H9 (cell line): ENCODE measurements around the gene NRCAM. TPM values are rescaled to one million over a fixed set of nuclear protein-coding genes. Genes with fewer than 3 reads are reported as not detected.

Source experiments
- DNase-seq: peaks from one replicate; pipeline ENCODE4 v3.0.0-alpha.2; 2017
- H2AFZ ChIP-seq: one replicate; pipeline ENCODE4 v1.6.1; 2013; ENCODE audit warnings: mild to moderate bottlenecking, low read length, control low read depth, moderate library complexity
- H2AK5ac ChIP-seq: 2 replicates; pipeline ENCODE4 v1.6.1; 2013; ENCODE audit warnings: low read length, control low read depth, mixed read lengths; ENCODE audit not compliant: insufficient read length
- H2BK120ac ChIP-seq: one replicate; pipeline ENCODE4 v1.6.1; 2013; ENCODE audit warnings: low read depth, mild to moderate bottlenecking, low read length, control low read depth, inconsistent platforms; ENCODE audit not compliant: poor library complexity, severe bottlenecking
- H2BK12ac ChIP-seq: 2 replicates; pipeline ENCODE4 v1.6.1; 2013; ENCODE audit warnings: low read length, control low read depth, mixed read lengths, low read depth; ENCODE audit not compliant: insufficient read length
- H2BK15ac ChIP-seq: 2 replicates; pipeline ENCODE4 v1.6.1; 2013; ENCODE audit warnings: low read depth, low read length, control low read depth
- H2BK20ac ChIP-seq: one replicate; pipeline ENCODE4 v1.6.1; 2013; ENCODE audit warnings: low read depth, mild to moderate bottlenecking, low read length, control low read depth, inconsistent platforms; ENCODE audit not compliant: poor library complexity, severe bottlenecking
- H2BK5ac ChIP-seq: 2 replicates; pipeline ENCODE4 v1.6.1; 2013; ENCODE audit warnings: low read length, control low read depth, mixed read lengths; ENCODE audit not compliant: insufficient read length
- H3K14ac ChIP-seq: 2 replicates; pipeline ENCODE4 v1.6.1; 2013; ENCODE audit warnings: low read length, control low read depth; ENCODE audit not compliant: insufficient read depth
- H3K18ac ChIP-seq: 2 replicates; pipeline ENCODE4 v1.6.1; 2013; ENCODE audit warnings: low read depth, mild to moderate bottlenecking, mixed read lengths, low read length, control low read depth; ENCODE audit not compliant: insufficient read length
- H3K23ac ChIP-seq: 2 replicates; pipeline ENCODE4 v1.6.1; 2013; ENCODE audit warnings: low read length, control low read depth, mixed read lengths, low read depth; ENCODE audit not compliant: insufficient read length
- H3K23me2 ChIP-seq: 2 replicates; pipeline ENCODE4 v1.6.1; 2013; ENCODE audit warnings: low read depth, mild to moderate bottlenecking, mixed read lengths, low read length, control low read depth; ENCODE audit not compliant: insufficient read length, poor library complexity, severe bottlenecking
- H3K27ac ChIP-seq: 2 replicates; pipeline ENCODE4 v1.5.1; 2013; ENCODE audit warnings: low read length, control low read depth, mixed read lengths, low read depth; ENCODE audit not compliant: insufficient read length
- H3K27me3 ChIP-seq: 2 replicates; pipeline ENCODE4 v1.6.1; 2013; ENCODE audit warnings: low read length, control low read depth, inconsistent platforms; ENCODE audit not compliant: insufficient read depth
- H3K4ac ChIP-seq: 2 replicates; pipeline ENCODE4 v1.6.1; 2013; ENCODE audit warnings: low read depth, mild to moderate bottlenecking, control low read depth, inconsistent platforms, low read length, moderate library complexity
- H3K4me1 ChIP-seq: 2 replicates; pipeline ENCODE4 v1.6.1; 2013; ENCODE audit warnings: low read length, control low read depth, inconsistent platforms; ENCODE audit not compliant: insufficient read depth
- H3K4me2 ChIP-seq: 2 replicates; pipeline ENCODE4 v1.6.1; 2013; ENCODE audit warnings: low read length, control low read depth, mixed read lengths; ENCODE audit not compliant: insufficient read length, insufficient read depth
- H3K56ac ChIP-seq: 2 replicates; pipeline ENCODE4 v1.6.1; 2013; ENCODE audit warnings: low read depth, mild to moderate bottlenecking, mixed read lengths, low read length, control low read depth; ENCODE audit not compliant: insufficient read length
- H3K79me1 ChIP-seq: 2 replicates; pipeline ENCODE4 v1.6.1; 2013; ENCODE audit warnings: low read depth, mild to moderate bottlenecking, moderate library complexity, low read length, control low read depth, inconsistent platforms; ENCODE audit not compliant: insufficient read depth, poor library complexity, severe bottlenecking
- H3K79me2 ChIP-seq: 2 replicates; pipeline ENCODE4 v1.6.1; 2013; ENCODE audit warnings: low read length, control low read depth, inconsistent platforms; ENCODE audit not compliant: insufficient read depth
- H3K9ac ChIP-seq: 2 replicates; pipeline ENCODE4 v1.6.1; 2013; ENCODE audit warnings: low read length, control low read depth, mixed read lengths; ENCODE audit not compliant: insufficient read length; ENCODE audit errors: extremely low read depth
- H3K9me3 ChIP-seq: one replicate; pipeline ENCODE4 v1.6.1; 2013; ENCODE audit warnings: low read depth, low read length, inconsistent platforms; ENCODE audit not compliant: control insufficient read depth
- H3T11ph ChIP-seq: one replicate; pipeline ENCODE4 v1.6.1; 2013; ENCODE audit warnings: mild to moderate bottlenecking, low read length, control low read depth, inconsistent platforms
- H4K20me1 ChIP-seq: one replicate; pipeline ENCODE4 v1.6.1; 2013; ENCODE audit not compliant: control insufficient read depth, insufficient read length, insufficient read depth
- H4K5ac ChIP-seq: 2 replicates; pipeline ENCODE4 v1.6.1; 2013; ENCODE audit warnings: low read depth, mild to moderate bottlenecking, mixed read lengths, low read length, control low read depth; ENCODE audit not compliant: insufficient read length
- H4K8ac ChIP-seq: replicated peaks from 2 replicates; pipeline ENCODE4 v1.6.1; 2013; ENCODE audit warnings: low read length, control low read depth, mixed read lengths, low read depth; ENCODE audit not compliant: insufficient read length
- H4K91ac ChIP-seq: 2 replicates; pipeline ENCODE4 v1.6.1; 2013; ENCODE audit warnings: low read depth, mild to moderate bottlenecking, moderate library complexity, mixed read lengths, low read length, control low read depth; ENCODE audit not compliant: insufficient read length
- H3K27ac Mint-ChIP-seq, 3 experiments: 2 replicates in 2 of 3; 3 replicates in 1 of 3; pipeline ENCODE4 v1.8.0; 2020 to 2021; ENCODE audit warnings: mixed read lengths in 3 of 3, mild to moderate bottlenecking in 1 of 3, moderate library complexity in 1 of 3
- H3K27me3 Mint-ChIP-seq: 2 replicates; pipeline ENCODE4 v1.8.0; 2021; ENCODE audit warnings: low read depth, mild to moderate bottlenecking, moderate library complexity, mixed read lengths
- H3K36me3 Mint-ChIP-seq, 3 experiments: 2 replicates in 2 of 3; 3 replicates in 1 of 3; pipeline ENCODE4 v1.8.0; 2020 to 2021; ENCODE audit warnings: low read depth in 3 of 3, mixed read lengths in 3 of 3; ENCODE audit not compliant: insufficient read depth in 1 of 3
- H3K4me1 Mint-ChIP-seq, 2 experiments: 2 replicates each; pipeline ENCODE4 v1.8.0; 2020; ENCODE audit warnings: mixed read lengths in 2 of 2
- H3K4me3 Mint-ChIP-seq, 2 experiments: 2 replicates in 1 of 2; 3 replicates in 1 of 2; pipeline ENCODE4 v1.8.0; 2020 to 2021; ENCODE audit warnings: mild to moderate bottlenecking in 2 of 2, mixed read lengths in 2 of 2, moderate library complexity in 1 of 2
- H3K9me3 Mint-ChIP-seq, 2 experiments: 2 replicates in 1 of 2; 3 replicates in 1 of 2; pipeline ENCODE4 v1.8.0; 2020; ENCODE audit warnings: mild to moderate bottlenecking in 2 of 2, mixed read lengths in 2 of 2, moderate library complexity in 1 of 2
- CTCF ChIP-seq: fragments of 200-600 bp; sonication (generic); conservative IDR thresholded peaks from 3 replicates; pipeline ENCODE4 v1.8.0; 2021; ENCODE audit warnings: antibody characterized with exemption, mild to moderate bottlenecking
- WGBS: extraction: QIAGEN DNeasy Blood & Tissue Kit; methylation state at CpG from one replicate; pipeline ENCODE4 v1.1.7; 2013; ENCODE audit warnings: missing lambda C conversion rate, low lambda C conversion rate, mixed read lengths; ENCODE audit not compliant: insufficient read length; ENCODE audit errors: extremely low coverage; 5-methylcytosine and 5-hydroxymethylcytosine counted together
- total RNA-seq: library from RNA; stranded (reverse); gene quantifications from 2 replicates; pipeline ENCODE4 v1.2.1, GENCODE V29; 2021

The NRCAM gene
- total RNA-seq, 1 experiment from 2014 or later: 2.3 TPM

GRCh38 chr7:108404509-108405420 is 51.5 kb downstream of the NRCAM start:
- no peaks in the 10 kb centered on the region for H3K27me3 Mint-ChIP-seq
- Histone ChIP-seq H4K20me1 (no peaks in the 10 kb centered on the region), H3T11ph (no peak overlapping the region), H3K27me3 (no peaks in the 10 kb centered on the region), H3K23me2 (no peaks in the 10 kb centered on the region), H3K4me1 (no peaks in the 10 kb centered on the region), H4K91ac (no peak overlapping the region), H3K18ac (no peak overlapping the region), H3K56ac (no peak overlapping the region), H3K9ac (no peak overlapping the region), H2BK15ac (no peak overlapping the region), H3K9me3 (no peaks in the 10 kb centered on the region), H3K27ac (no peak overlapping the region), H4K5ac (no peak overlapping the region), H2BK12ac (no peak overlapping the region), H2AK5ac (no peak overlapping the region), H4K8ac (no peak overlapping the region), H2BK5ac (no peak overlapping the region), H2BK20ac (no peak overlapping the region), H2AFZ (no peak overlapping the region), H3K4ac (no peak overlapping the region), H3K14ac (no peak overlapping the region), H3K4me2 (no peak overlapping the region), H3K79me2 (no peaks in the 10 kb centered on the region), H2BK120ac (no peak overlapping the region), H3K79me1 (no peaks in the 10 kb centered on the region), H3K23ac (no peak overlapping the region)
- no peak for DNase-seq
- TF ChIP-seq CTCF: no peak
- H3K36me3 Mint-ChIP-seq: no peaks in the 10 kb centered on the region
- no peaks in the 10 kb centered on the region for H3K9me3 Mint-ChIP-seq
- no peak overlapping the region for H3K4me3 Mint-ChIP-seq
- no CpG with 5 or more reads among the region's 11 CpGs for WGBS
- H3K27ac Mint-ChIP-seq: no peak overlapping the region
- peaks cover 3 to 5% of the 10 kb centered on the region in 2 experiments; a peak in 1 of 4 replicates for H3K4me1 Mint-ChIP-seq
